ENCODE measurements around the gene RCAN2.

GRCh38 chr6:46509981-46510510 lies 18.8 kb upstream of the RCAN2 start:
- TF ChIP-seq REST (IDR thresholded peaks at IDR 0.05; ENCODE audit: insufficient read depth in 1 of 2, low read depth in 2 of 2, low read length in 2 of 2) (no peak), POLR2AphosphoS5 (IDR thresholded peaks at IDR 0.05; ENCODE audit: low read depth, low read length) (no peak), TAF1 (IDR thresholded peaks at IDR 0.05; ENCODE audit: borderline replicate concordance, insufficient read depth, low read length) (no peak), SIN3A (IDR thresholded peaks at IDR 0.05; ENCODE audit: borderline replicate concordance, insufficient read depth, low read length) (no peak), FOXP2 (optimal IDR thresholded peaks at IDR 0.05; ENCODE audit: borderline replicate concordance, extremely low read depth, extremely low read length, insufficient read depth) (no peak)

Measured in PFSK-1 (cell line).